ENCODE results near the gene NT5DC3. TPM values are rescaled to one million over a fixed set of nuclear protein-coding genes. Genes with fewer than 3 reads are reported as not detected.

The NT5DC3 gene
- total and polyA plus RNA-seq, 2 experiments from 2014 or later = 0.91 to 1.8 TPM

DNA sequence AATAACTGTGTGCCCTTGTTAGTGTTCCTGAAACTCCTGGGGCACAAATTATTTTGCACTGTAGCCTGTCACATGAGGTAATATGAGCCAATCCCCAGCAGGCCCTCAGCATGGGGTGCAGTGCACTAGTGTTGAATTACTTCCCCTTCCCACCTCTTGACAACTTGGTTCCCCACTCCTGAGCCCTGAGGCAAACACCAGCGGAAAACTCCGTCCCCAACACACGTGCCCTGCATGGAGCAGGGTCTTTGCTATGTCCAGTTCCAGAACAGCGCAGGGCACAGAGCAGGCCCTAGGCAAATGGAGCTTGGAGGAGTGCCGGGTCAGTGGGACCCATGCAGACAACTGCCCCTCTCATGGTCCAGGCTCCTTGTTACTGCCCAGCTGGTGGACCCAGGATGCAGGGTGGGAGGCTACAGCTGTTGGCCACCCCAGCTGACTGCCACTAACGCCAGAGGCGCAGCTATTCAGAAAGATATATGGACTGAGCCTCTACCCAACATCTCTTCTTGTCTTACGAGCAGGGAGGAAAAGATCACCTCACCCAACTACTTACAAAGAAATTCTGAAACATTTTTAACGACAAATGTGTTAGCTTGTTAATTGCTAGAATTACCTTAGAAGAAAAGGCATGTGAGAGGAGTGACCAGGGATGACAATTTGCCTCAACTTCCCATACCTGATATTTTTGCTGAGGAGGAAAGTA, 71.6 kb downstream of the NT5DC3 start:
- TF ChIP-seq, protein P1, sequence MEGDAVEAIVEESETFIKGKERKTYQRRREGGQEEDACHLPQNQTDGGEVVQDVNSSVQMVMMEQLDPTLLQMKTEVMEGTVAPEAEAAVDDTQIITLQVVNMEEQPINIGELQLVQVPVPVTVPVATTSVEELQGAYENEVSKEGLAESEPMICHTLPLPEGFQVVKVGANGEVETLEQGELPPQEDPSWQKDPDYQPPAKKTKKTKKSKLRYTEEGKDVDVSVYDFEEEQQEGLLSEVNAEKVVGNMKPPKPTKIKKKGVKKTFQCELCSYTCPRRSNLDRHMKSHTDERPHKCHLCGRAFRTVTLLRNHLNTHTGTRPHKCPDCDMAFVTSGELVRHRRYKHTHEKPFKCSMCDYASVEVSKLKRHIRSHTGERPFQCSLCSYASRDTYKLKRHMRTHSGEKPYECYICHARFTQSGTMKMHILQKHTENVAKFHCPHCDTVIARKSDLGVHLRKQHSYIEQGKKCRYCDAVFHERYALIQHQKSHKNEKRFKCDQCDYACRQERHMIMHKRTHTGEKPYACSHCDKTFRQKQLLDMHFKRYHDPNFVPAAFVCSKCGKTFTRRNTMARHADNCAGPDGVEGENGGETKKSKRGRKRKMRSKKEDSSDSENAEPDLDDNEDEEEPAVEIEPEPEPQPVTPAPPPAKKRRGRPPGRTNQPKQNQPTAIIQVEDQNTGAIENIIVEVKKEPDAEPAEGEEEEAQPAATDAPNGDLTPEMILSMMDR (IDR thresholded peaks at IDR 0.05; ENCODE audit: low read depth, low read length) = no peak
- no peaks in the 10 kb centered on the region for H3K36me3 ChIP-seq
- H3K4me1 ChIP-seq (ENCODE audit: low read depth) = no peaks in the 10 kb centered on the region
- DNase-seq (ENCODE audit: low read depth in 1 of 2, low spot score in 1 of 2) = no peak
- H3K27me3 ChIP-seq = no peaks in the 10 kb centered on the region
- H3K4me3 ChIP-seq = no peak overlapping the region
- H3K9me3 ChIP-seq (ENCODE audit: low read depth) = no peaks in the 10 kb centered on the region
- no peak overlapping the region for H3K27ac ChIP-seq

GRCh38 chr12:103768467-103769123, 72.4 kb downstream of the NT5DC3 start:
- Histone ChIP-seq H3K27me3 (no peaks in the 10 kb centered on the region), H3K4me3 (no peak overlapping the region), H3K9me3 (ENCODE audit: low read depth) (no peaks in the 10 kb centered on the region), H3K27ac (no peak overlapping the region), H3K36me3 (no peaks in the 10 kb centered on the region), H3K4me1 (ENCODE audit: low read depth) (no peaks in the 10 kb centered on the region)
- DNase-seq (ENCODE audit: low read depth in 1 of 2, low spot score in 1 of 2) = no peak
- TF ChIP-seq, protein P1 (IDR thresholded peaks at IDR 0.05; ENCODE audit: low read depth, low read length) = no peak

- Histone ChIP-seq H3K27me3 (no peaks in the 10 kb centered on the region), H3K4me3 (no peak overlapping the region), H3K27ac (no peak overlapping the region), H3K36me3 (no peaks in the 10 kb centered on the region), H3K9me3 (ENCODE audit: low read depth) (no peaks in the 10 kb centered on the region), H3K4me1 (ENCODE audit: low read depth) (no peaks in the 10 kb centered on the region)
- TF ChIP-seq, protein P1 (IDR thresholded peaks at IDR 0.05; ENCODE audit: low read depth, low read length) = no peak
- no peak for DNase-seq (ENCODE audit: low read depth in 1 of 2, low spot score in 1 of 2)
Measured at GRCh38 chr12:103766028-103766427, 75.0 kb downstream of the NT5DC3 start.

DNA sequence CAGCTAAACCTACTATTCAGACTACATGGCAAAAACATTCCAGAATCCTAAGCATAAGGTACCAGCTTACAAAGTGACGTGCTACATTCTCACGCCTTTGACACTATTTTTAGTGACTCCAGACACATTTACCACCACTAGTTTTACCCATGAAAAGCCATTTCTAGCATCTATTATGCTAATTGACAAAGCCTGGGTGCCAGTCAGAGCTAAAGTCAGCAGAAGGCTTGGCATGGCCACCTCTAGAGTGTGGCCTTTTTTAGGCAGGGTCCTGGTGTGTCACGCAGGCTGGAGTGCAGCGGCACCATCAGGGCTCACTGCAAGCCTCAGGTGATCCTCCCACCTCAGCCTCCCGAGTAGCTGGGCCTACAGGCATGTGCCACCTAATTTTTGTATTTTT, 75.7 kb downstream of the NT5DC3 start:
- TF ChIP-seq, protein P1 (IDR thresholded peaks at IDR 0.05; ENCODE audit: low read depth, low read length) = no peak
- Histone ChIP-seq H3K4me3 (no peak overlapping the region), H3K4me1 (ENCODE audit: low read depth) (no peaks in the 10 kb centered on the region), H3K27ac (no peak overlapping the region), H3K36me3 (no peaks in the 10 kb centered on the region), H3K27me3 (no peaks in the 10 kb centered on the region), H3K9me3 (ENCODE audit: low read depth) (no peaks in the 10 kb centered on the region)
- no peak for DNase-seq (ENCODE audit: low read depth in 1 of 2, low spot score in 1 of 2)

- Histone ChIP-seq H3K36me3 (no peaks in the 10 kb centered on the region), H3K4me1 (ENCODE audit: low read depth) (no peaks in the 10 kb centered on the region), H3K27me3 (no peaks in the 10 kb centered on the region), H3K4me3 (no peak overlapping the region), H3K27ac (no peak overlapping the region), H3K9me3 (ENCODE audit: low read depth) (no peaks in the 10 kb centered on the region)
- TF ChIP-seq, protein P1 (IDR thresholded peaks at IDR 0.05; ENCODE audit: low read depth, low read length) = no peak
- DNase-seq (ENCODE audit: low read depth in 1 of 2, low spot score in 1 of 2) = no peak
Measured at GRCh38 chr12:103762473-103762872, 78.6 kb downstream of the NT5DC3 start.

All from cardiac muscle cell (in vitro differentiated cells and primary cell).